Measurements from ENCODE around the gene SH3PXD2A.
"Not testable (repeated sequence)": the region's sequence is repeated elsewhere in the genome, so short reads cannot be mapped to it uniquely, and the experiment has no call there.

The SH3PXD2A gene

GRCh38 chr10:103737735-103738367, 117.5 kb downstream of the SH3PXD2A start:
- no peak for FAIRE-seq

GRCh38 chr10:103736763-103737162, 118.6 kb downstream of the SH3PXD2A start:
- no peak for FAIRE-seq

GRCh38 chr10:103736044-103736443, 119.3 kb downstream of the SH3PXD2A start:
- FAIRE-seq = no peak

- FAIRE-seq = no peak
Observed at GRCh38 chr10:103734731-103735130, 120.6 kb downstream of the SH3PXD2A start.

- no peak for FAIRE-seq
Observed at GRCh38 chr10:103733045-103733419, 122.3 kb downstream of the SH3PXD2A start.

DNA sequence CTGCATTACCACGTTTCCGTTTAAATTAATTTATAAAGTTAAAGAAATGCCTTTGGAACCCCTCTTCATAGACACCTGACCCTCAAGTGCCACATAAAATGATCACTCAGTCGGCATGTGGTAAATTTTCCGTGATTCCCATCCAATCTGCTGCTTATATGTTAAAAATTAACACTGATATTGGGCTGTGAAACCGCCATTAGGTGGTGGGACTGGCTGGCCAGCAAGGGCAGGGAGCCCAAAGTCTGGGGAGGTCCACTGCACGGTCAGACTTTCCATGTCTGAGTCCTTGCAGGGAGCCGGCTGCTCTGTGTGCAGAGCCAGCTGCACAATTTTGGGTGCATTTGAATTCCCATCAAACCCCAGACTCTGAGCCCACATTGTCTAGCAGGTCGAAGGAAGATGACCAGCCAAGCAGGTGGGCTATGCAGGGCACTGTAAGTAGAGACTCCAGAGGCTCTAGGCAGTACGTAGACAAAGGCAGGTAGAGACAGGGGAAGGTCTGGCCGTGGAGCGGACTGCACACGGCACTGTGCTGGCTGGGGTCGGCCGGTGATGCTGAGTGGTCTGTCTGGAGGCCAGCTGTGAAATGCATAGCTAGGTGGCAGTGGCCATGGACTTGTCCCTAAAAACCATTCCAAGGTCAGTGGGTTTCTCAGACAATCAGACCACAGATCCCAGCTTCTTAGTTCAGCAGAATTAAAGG, 122.9 kb downstream of the SH3PXD2A start:
- FAIRE-seq = no peak

DNA sequence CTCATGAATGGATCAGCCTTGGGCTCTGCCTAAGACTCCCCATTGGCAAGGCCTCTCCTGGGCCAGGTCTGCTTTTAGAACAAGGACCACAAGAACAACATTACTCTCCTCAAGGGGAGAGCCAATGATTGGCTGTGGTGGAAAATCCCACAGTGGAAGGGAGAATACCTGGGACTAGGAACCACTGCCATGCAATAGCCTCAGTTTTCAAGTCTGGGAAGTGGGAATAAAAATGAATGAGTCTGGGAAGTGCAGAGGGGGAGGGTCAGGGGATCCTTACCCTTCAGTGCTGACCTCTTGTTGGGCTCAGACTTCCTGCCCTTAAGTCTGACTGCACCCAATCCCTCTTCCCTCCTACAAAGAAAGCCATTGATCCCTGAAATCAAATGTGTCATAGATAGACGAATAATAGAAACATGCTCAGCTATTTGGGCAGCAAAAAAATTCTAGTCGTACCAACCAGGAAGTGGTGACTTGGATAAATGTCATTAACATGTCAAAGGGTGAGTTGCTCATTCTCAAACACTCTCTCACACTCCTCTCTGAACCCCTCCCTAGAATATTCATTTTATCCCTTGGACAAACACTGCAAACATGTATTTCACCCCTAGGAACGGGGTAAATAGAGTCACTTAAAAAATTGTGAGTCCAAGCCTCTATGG, 123.6 kb downstream of the SH3PXD2A start:
- no peak for FAIRE-seq

GRCh38 chr10:103731026-103731425, 124.3 kb downstream of the SH3PXD2A start:
- FAIRE-seq = not testable (repeated sequence)

- FAIRE-seq = no peak
Observed at GRCh38 chr10:103729851-103730250, 125.5 kb downstream of the SH3PXD2A start.

DNA sequence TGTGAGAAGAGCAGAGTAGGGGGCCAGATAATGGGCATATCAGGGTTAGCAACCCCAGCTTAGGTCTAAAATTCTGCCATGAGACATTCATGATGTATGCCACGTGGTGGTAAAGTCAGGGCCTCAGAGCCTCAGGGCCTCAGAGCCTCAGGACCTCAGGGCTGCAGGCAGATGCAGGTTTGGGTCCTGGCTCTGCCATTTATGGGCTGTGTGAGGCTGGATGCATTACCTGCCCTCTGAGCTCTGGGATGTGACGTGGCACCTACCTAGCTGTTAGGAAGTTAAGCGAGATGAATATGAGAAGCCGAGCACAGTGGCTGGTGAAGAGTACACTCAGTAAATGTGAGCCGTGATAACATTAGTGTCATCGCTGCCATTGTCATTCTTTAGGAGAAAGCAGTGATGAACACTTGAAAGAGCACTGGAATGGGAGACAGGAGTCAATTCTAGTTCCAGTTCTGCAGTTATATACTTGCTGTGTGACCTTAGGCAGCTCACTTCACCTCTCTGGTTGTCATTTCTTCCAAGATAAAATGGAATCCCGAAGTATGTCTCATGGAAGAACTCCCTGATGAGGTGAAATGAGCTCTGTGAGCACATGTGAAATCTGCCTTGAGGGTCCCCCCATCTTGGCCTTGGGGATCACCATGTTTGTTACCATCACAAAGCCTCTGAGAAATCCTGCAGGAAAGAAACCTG, 127.2 kb downstream of the SH3PXD2A start:
- no peak for FAIRE-seq

DNA sequence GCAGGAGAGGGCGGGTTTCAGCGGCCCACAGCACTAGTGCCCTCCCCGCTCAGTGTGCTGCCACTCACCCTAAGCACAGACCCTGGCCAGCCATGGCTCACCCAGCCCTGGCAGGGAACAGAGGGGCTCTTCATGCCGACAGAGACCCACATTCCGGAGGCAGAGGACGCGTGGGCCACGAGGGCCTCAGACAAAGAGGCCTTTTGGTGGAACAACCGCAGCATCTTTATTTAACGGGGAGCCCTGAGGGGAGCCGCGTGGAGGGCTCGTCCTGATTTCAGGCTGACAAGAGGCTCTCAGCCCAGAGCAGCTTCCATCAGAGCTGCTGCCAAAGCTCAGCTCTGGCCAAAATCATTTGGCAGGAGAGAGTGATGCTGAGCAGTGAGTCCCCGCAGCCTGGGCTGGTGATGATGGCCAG, 127.8 kb downstream of the SH3PXD2A start:
- no peak for FAIRE-seq

DNA sequence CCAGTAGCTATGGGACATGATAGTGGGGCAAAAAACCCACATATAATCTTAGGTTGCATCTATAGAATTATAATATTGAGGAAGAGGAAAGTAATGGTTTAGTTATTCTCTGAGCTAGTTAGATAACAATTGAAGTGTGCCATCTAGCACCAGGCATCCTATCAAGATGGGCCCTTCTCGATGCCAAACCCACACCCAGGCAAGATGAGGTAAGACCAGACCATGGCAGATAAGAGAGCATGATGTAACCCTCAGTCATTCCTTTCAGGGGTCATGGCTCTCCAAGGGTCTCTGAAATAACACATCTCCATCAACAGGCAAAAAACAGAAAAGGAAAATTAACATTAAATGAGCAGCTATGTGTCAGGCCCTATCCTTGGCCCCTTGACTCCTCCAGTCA, 128.7 kb downstream of the SH3PXD2A start:
- FAIRE-seq = no peak

DNA sequence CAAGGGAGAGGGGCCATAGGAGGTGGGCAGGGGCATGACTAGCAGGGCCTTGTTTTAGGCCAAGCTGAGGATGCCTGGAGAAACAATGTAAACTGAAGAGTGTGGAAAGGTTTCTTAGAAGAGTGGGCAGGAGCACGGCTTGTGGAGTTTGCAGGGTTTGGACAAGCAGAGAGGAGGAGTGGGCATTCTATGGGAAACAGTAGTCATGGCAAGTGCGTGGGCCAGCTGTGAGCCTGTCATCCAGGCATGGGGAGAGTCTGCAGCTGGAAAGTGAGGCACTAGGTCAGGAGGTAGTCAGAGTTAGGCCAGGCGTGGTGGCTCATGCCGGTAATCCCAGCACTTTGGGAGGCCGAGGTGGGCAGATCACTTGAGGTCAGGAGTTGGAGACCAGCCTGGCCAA, 130.1 kb downstream of the SH3PXD2A start:
- no peak for FAIRE-seq

- no peak for FAIRE-seq
Observed at GRCh38 chr10:103724771-103725170, 130.6 kb downstream of the SH3PXD2A start.

- FAIRE-seq = no peak
Observed at GRCh38 chr10:103724074-103724473, 131.3 kb downstream of the SH3PXD2A start.

- FAIRE-seq = no peak
Observed at GRCh38 chr10:103723557-103723956, 131.8 kb downstream of the SH3PXD2A start.

DNA sequence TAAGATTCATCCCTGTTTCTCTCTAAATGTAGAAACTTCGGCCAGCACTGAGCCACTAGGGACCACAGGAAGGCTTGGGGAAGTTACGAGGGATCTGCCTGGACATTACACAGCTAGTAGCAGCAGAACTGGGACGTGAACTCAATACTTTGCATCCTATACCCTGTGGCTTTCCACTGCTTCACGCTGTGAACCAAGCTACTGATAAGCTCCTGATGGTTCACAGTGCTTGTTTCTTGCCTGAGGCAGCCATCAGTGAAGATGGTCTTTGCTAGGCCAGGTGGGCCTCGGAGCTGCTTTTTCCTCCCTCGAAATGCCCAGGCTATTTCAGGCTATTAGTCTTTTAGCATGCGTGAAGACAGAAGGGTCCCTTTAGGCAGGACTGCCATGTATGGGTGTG, 132.7 kb downstream of the SH3PXD2A start:
- no peak for FAIRE-seq

- FAIRE-seq = no peak
Observed at GRCh38 chr10:103720964-103721335, 134.4 kb downstream of the SH3PXD2A start.

DNA sequence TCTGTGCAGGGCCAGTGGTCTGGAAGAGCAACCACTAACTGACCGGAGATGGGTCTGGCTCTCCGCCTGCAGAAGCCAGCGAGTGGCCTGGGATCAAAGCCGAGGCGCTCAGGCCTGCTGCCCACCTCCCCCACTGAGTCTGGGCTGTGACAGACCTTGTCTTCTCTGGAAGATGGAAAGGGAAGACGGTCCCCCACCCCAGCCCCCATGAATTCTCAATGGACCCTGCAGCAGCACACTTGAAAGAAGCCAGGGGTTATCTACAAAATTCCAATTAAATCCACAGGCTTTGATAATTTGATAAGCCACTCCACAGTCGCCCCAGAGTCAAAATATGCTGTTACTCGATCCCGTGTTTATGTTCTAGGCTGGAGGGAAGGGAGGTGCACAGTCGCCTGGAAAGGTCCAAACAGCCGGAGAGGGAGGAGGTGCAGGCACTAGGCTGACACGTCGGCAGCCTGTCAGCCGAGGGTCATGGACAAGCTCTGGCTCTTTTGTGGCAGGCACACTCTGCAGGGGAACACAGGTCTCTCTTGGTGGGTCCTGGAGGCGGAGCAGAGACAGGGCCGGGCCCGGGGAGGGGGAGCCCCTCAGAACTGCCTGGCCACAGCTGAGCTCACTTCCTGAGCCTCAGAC, 134.9 kb downstream of the SH3PXD2A start:
- FAIRE-seq = no peak

- FAIRE-seq = no peak
Observed at GRCh38 chr10:103719036-103719435, 136.3 kb downstream of the SH3PXD2A start.

GRCh38 chr10:103718247-103718620, 137.1 kb downstream of the SH3PXD2A start:
- FAIRE-seq = no peak

GRCh38 chr10:103717341-103718246, 137.8 kb downstream of the SH3PXD2A start:
- no peak for FAIRE-seq
